NK-92 (cell line): ENCODE measurements around the gene SLK.

Experiments used
- DNase-seq: peaks from one replicate; lab custom pipeline; 2025; ENCODE audit not compliant: unreplicated experiment; lab: John Stamatoyannopoulos, UW

Gene SLK

DNA sequence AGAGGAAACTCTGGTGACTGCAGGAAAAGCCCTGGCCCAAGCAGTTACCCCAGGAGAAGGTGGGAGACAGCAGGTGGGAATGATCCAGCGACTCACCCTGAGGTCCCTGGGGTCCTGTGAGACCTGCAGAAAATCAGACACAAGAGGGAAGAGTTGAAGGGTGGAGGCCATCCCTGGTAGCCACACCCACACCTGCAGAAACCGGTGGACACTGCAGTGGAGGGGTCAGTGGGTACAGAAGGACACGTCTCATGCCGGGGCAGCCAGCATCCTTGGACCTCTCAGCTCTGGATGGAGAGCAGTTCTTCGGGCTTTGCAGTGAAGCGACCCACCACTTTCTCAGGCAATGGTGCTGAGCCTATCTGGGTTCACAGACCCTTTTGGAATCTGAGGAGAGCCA is 79.7 kb downstream of the SLK start:
- no peak for DNase-seq

DNA sequence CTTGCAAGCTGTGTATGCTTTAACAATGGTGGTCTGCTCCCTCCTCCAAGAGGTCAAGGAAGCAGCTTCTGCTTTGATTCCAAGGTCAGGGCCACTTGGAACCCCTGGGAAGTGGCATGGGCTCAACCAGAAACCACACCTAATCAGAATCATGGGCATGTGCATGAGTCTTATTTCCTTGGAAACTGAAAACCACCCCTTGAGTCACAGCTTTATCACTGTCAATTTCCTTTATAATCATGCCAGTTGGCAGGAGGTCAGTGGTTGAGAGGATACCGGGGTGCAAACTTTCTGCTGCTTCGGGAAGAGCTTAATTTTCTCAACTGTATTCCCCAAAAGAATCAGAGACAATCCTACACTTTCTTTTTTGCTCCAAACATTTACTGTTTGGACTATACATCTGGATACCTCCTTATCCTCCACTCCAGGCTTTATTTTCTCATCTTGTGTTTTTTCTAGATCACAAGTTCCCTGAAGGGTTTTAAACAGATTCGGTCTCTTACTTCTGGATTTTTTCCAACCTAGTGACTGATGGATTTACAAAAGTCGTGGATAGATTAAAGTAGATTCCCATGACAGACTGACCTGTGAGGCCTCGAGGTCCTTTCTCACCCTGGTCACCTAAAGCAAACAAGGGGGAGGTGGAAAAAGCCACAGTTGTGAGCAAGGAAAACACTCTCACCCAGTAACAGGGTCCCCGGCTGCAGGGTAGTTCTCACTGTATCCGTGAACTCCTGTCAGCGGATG is 82.7 kb downstream of the SLK start:
- DNase-seq = no peak

DNA sequence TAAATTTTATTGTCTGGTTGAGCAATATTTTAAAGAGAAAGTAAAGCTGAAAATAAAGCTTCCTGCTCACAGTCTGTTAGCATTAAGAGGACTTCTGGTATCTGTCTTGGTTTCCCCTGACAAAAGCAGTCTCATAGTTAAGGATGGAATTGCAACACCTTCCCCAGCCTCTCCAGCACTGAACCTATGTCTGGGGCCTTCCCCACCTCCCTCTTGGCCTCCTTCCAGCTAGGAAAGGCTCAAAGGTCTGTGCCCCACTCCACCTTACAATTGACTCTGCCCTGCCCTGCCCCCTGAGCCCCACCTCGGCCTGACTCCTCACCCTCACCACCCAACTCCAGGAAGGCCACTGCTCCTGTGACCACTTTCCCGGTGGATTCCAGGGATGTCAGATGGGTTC is 85.5 kb downstream of the SLK start:
- DNase-seq = no peak

DNA sequence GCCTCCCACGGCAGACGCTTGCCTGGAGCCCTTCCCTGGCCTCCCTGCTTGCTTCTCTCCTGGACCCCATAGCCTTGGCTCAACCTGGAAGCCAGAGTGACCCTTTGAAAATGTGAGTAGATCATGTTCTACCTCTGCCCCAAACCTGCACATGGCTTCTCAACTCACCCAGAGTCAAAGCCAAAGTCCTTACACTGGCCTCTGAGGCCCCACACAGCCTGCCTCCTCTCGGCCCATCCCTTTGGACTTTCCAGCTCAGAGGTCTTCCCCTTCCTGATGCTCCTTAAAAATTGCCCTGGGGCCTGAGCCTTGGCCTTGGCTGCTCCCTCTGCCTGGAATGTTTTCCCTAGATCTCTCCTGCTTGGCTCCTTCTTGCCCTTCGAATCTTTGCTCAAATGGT is 86.3 kb downstream of the SLK start:
- no peak for DNase-seq

DNA sequence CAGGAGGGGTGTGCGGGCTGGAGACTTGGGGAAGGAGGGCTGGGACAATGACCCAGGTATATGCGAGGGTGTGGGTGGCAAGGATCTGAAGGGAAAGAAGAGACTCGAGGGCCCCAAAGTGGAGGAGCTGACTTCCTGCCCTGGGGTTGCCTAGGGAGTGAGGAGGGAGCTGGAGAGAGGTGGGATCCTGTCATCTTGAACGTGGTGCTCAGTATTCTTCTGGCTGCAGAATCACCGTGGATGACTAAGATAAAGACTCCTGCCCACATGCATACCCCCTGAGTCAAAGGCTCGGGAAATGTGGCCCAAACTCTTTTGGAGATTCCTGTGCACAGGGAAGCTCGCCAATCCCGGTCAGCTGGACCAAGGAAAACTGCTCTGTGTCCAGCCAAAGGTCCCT is 87.5 kb downstream of the SLK start:
- no peak for DNase-seq

DNA sequence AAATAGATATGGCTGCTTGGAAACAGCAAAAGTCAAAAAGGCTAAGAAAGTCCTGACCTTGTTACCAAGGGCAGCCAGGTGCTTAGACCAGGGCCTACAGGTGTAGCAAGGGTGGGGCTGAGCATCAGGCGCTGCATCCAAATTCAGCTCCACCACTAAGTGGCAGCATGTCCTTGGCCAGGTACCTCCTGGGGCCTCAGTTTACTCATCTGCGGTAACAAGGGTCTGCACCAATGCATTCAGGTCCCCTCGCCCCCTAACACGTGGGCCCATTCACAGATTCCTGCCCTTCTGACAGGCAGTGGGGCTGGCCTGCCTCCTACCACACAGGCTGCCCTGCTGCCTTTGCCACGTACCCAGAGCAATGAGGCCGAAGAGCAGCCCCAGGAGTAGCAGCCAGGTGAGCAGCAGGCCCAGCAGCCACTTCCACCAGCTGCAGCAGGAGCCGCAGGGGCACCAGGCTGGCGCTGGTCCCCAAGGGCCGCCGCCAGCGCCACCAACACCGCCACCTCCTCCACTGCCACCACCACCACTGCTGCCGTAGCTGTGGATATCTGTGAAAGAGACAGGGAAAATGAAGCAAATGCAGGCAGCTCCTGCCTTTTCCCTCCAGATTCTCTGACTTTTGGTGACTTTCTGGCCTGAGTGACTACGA is 89.8 kb downstream of the SLK start:
- no peak for DNase-seq

DNA sequence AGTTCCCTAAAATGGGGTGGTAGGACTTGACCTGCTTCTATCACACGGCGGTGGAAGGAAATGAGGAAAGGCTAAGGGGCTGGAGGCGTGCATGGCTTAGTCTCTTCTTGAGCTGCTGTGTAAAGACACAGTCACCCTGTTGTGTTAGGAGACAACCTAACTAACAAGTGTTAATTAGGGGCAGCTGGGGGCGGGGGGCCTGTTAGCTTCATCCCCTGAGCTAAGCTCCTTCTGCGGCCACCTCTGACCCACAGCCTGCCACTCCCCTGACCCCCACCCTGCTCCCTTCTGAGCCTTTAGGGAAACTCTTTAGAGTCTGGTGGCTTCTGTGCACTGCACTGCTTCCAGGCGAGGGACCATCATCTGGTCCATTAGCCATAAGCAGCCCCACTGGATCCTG is 90.8 kb downstream of the SLK start:
- no peak for DNase-seq

DNA sequence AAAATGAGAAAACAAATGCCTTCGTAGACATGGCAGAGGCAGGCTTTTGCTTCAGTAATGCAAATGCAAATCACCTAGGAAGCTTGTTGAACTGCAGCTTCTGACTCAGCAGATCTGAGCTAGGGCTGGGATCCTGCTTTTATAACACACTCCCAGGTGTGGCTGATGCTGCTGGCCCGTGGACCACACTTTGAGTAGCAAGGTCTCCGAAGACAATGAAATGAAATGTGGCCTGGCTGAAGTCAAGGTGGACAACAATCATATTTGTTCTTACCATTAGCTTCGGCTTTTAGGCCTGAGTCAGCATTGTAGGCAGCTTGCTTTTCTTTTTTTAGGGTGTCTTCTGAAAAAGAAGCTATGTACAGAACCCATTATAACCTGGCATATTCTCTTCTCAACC is 92.4 kb downstream of the SLK start:
- no peak for DNase-seq

DNA sequence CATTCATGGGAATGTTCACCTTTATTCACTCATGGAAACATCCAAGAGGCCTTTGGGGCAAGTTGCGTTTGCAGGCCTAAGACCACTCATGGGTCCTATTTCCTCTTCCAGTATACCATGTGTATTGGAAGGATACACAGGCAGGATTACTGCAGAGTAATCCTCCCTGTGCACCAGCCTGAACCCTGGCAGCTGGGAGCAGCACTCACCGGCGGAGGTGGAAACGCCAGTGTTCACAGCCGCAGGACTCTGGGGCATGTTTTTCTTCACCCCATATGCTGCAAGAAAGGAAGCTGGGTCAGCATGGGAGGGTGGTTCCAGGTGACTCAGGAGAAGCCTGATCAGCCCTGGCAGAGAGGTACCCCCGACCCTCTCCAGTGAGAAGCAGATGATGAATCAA is 94.3 kb downstream of the SLK start:
- no peak for DNase-seq

DNA sequence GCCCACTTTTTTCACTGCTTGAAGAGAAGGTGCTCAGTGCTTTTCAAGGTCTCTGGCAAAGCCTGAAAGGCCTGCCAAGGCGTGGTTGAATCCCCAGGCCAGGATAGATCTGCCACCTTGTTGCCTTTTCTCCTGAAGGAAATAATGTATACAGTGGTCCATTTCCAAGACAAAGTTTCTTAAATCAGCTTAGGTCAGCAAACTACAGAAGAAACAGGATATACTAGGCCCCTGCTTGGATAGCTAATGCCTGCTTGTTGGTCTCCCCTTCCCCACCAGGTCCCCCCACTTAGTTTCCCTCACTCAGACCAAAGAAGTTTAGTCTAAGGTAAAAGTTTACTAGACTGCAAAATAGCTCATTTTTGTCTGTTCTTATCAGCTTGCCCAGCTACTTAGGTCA is 98.8 kb downstream of the SLK start:
- no peak for DNase-seq

DNA sequence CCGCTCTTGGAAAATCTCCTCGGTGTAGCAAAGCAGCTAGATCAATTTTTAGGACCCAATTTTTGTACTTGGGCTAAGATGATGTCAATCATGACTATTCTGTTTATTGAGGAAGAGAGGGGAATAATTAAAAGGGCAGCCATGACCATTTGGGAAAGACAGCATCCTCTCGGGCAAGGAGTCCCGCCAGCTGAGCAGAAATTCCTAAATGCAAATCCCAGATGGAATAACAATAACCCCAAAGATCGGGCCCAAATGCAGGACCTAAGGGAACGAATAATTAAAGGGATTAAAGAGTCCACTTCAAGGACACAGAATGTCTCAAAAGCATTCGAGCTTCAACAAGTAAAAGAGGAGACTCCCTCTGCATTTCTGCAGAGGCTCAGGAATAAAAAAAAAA is 100.0 kb downstream of the SLK start:
- no peak for DNase-seq

DNA sequence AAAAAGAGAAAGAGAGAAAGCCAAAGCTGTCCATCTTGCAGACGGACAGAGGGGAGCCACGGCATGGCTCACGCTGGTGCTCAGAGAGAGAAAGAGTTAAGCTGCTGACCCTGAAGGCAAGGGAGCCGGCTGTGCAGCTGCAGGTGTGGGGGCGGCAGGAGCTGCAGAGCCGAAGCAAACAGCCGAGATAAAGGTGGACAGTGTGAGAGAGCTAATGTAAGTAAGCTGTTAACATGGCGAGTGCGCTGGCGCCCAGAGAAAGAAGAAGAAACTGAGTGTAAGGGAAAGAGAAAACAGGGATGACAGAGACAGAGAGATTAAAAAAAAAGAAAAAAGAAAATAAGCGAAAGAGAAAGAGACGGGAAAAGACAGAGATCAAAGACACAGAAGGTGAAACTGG is 100.6 kb downstream of the SLK start:
- no peak for DNase-seq

DNA sequence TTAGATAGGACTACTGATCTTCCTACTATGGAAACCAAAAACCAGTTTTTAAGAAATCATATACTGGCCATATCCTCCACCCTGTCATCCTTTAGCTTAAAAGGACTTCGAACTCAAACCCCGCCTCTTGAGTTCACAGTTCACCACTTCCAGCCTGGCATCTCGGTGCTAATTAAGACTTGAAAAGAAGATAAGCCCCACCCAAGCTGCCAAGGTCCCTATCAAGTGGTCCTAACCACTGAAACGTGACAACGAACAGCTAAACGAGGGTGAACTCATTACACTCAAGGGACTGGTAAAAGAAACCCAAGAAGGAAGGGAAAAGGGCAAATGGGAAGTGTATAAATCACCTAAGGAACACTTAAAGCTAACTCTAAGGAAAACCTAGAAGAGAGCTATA is 102.7 kb downstream of the SLK start:
- DNase-seq = no peak

DNA sequence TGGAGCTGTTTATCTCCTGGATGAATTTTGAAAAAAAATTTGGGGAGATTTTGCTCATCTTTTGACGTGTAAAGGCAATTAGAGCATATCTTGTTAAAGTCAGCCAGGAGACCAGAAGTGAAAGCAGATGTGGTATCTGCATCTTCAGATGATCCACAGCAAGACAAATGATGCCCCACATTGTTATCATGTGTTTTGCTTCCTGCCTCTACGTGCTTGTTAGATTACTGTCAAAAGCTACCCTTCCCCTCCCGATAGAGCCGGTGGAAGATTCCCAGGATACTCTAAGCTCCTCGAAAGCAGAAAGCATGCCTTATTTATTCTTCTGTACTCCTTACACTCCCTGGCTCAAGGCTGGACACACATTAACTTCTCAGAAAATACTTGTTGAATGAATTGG is 105.8 kb downstream of the SLK start:
- DNase-seq = no peak

DNA sequence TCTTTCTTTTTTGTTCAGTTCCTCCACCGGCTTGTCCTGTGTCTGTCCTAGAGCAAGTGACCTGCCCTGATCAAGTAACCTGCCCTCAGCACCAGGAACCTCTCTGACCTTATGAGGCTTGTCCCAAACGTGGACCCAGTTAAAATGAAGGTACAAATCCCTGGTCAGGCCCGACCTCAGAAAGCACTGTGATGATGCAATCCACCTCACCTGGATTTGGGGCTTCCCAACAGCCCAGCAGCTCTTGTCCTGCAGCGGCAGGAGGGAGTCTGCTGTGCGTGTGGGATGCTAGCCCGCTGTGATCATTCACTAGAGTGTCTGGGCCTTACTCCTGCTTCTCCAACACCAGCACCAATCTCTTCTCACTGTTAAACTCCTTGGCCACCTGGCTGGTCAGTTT is 107.6 kb downstream of the SLK start:
- no peak for DNase-seq

DNA sequence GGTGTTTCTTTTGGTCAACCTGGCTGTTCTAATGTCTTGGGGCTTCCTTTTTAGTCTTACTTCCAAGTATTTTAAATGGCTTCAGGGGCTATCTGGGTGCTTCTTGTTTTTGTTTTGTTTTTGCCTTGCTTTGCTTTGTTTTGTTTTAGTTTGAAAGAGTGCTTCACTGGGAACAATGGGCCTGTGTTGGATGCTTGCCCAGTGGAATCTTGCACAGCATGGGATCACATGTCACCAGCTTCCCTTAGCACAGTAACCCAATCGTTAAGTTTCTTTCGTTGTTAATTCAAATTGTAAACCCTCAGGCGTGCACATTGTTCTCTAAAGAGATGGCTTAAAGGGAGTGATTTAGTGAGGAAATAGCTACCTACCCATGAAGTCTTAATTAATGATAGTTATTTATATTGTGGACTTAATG is 109.8 kb downstream of the SLK start:
- no peak for DNase-seq

DNA sequence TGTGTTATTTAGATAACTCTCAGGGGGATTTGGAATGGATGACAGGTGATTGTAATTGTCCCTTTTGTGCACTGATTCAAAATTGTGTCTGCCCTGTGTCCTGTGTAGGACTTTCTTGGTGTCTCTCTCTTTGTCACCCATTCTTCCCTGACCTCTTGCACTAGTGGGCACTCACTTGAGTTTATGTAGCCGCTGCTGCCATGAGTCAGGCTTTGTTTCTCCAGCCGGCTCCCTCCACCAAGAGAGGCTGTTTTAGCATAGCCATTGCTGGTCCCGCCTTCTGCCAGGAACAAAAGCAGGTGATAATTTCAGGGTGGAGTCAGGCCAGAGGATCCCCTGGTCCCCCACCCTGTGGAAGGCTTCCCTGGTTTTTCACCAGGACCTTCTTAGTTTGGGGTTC is 110.3 kb downstream of the SLK start:
- DNase-seq = no peak

DNA sequence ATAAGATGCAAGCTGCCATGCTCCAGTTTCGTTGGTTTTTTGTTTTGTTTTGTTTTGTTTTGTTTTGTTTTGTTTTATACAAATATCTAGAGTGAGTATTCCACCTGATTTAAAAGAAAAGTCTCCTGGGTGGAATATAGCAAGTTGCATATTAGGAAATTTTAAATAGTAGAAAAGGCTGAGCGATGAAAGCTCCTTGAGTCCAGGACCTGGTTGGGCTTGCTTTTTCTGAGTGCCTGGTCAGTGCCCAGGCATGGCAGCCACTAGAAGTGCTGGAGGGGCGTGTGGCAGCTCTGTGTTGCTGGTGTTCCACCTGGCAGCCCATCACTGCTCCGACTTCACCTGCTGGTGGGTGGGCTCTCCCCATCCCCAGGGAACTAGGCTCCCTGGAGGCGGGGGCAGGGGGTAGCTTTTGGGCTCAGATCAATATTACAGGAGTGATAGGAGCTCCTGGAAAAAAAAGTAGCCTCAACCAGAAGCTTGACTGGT is 110.8 kb downstream of the SLK start:
- no peak for DNase-seq
